CD4-positive, alpha-beta T cell treated with Interleukin-15 for 4 hours (primary cell): ENCODE measurements around the gene SVOPL.

Source experiments
- DNase-seq: peaks from one replicate; pipeline ENCODE4 v3.0.0-alpha.2; 2020; ENCODE audit warnings: low spot score

Gene SVOPL

GRCh38 chr7:138661069-138661635 is 40.0 kb downstream of the SVOPL start:
- no peak for DNase-seq

DNA sequence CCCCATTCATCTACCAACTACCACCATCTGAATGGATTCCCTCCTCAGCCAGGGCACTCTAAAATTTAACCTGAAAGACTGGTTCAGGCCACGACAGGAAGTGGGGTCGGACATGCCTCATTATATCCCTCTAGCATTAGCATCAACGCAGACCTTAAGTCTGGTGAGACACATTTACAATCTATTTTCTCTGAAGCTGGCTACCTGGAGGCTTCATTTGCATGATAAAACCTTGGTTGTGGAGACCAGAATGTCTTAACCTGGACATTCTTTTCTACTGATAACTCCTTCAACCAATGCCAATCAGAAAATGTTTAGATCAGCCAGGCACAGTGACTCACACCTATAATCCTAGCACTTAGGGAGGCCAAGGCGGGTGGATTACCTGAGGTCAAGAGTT is 42.3 kb downstream of the SVOPL start:
- DNase-seq = no peak

DNA sequence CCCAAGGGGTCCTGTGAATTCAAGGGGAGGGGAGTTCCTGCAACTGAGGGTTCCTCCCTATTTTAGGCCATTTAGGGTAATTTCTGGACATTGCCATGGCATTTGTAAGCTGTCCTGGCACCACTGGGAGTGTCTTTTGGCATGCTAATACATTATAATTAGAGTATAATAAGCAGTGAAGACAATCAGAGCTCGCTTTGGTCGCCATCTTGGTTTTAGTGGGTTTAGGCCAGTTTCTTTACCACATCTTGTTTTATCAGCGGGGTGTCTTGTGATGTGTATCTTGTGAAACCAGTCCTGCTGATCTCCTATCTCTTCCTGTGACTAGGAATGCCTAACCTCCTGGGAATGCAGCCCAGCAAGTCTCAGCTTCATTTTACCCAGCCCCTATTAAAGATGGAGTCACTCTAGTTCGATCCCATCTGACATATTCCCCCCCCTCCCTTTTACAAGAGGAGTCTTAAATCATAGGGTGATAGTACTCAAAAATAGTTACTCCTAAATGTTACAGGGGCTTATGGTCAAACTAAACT is 43.2 kb downstream of the SVOPL start:
- DNase-seq = no peak

DNA sequence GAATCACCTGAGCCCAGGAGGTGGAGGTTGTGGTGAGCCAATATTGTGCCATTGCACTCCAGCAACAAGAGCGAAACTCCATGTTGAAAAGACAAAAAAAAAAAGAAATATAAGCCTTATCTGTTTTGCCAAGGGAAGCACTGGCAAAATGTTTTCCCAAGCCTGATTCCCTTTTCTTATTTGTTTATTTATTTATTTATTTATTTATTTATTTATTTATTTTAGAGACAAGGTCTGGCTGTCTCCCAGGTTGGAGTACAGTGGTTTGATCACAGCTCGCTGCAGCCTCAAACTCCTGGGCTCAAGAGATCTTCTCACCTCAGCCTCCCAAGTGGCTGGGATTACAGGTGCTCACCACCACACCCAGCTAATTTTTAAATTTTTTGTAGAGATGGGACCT is 44.2 kb downstream of the SVOPL start:
- DNase-seq = no peak

DNA sequence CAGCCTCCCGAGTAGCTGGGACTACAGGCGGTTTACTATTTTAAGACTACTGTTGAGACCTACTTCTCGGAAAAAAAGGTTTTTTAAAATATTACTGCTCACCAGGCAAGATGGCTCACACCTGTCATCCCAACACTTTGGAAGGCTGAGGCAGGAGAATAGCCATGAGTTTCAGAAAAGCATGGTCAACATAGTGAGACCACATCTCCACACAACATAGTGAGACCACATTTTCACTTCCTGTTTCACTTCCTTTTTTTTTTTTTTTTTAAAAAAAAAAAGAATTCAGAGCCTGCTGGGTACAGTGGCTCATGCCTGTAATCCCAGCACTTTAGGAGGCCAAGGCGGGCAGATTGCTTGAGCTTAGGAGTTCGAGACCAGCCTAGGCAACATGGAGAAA is 46.5 kb downstream of the SVOPL start:
- DNase-seq = no peak

GRCh38 chr7:138649506-138649905 is 51.7 kb downstream of the SVOPL start:
- DNase-seq = no peak

DNA sequence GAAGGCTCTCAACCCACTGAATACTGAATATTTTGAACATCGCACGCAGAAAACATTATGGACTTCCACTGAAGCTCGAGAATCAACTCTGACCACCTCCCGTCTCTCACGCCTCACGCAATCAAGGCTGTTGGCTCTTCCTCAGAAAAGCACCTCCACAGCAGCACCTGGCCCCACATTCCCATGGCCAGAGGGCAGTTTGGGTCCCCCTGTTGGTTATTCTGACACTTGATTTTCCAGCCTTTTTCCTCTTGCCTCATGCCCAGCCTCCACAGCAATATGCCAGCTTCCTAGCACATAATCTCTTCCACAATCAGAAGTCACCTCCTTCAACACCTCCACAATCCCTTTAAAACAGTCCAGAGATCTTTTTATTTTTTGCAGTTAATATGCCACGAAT is 55.9 kb downstream of the SVOPL start:
- no peak for DNase-seq

GRCh38 chr7:138632826-138633602 is 68.1 kb downstream of the SVOPL start:
- no peak for DNase-seq

DNA sequence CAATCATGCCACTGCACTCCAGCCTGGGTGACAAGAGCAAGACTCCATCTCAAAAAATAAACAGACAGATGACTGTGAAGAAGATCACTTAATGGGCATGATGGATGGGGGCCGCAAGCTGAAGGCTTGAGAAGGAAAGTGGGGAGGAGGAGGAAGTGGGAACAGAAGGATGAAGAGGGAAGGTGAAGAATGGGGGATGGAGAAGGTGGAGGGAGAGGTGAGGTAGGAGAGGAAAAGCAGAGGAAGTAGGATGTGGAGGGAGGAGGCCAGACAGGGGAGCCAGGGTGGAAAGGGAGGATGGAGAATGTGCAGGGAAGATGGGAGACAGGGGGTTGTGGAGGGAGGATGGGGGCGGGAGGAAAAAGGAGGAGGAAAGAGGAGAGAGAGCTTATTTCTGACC is 68.8 kb downstream of the SVOPL start:
- no peak for DNase-seq

- no peak for DNase-seq
Observed at GRCh38 chr7:138630059-138630610, 71.0 kb downstream of the SVOPL start.

DNA sequence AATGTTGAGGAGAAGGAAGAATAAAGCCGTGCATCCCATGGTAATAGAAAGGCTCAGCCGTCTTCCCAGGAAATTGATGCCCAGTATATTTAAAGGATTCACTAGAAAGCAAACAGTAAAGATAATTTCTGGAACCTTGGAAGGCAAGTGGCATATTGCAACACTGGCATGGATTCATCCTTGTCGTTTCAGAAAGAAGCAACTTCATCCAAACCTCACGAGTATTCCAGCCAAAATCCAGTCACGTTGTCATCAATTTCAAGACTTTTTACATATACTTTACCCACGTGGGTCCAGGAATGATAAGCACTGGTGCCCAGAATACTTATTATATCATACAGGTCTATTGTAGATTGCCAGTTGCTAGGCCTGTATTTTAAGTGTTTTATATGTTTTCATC is 73.8 kb downstream of the SVOPL start:
- DNase-seq = no peak

GRCh38 chr7:138626846-138627245 is 74.3 kb downstream of the SVOPL start:
- DNase-seq = no peak

- DNase-seq = no peak
Observed at GRCh38 chr7:138625849-138626230, 75.3 kb downstream of the SVOPL start.

DNA sequence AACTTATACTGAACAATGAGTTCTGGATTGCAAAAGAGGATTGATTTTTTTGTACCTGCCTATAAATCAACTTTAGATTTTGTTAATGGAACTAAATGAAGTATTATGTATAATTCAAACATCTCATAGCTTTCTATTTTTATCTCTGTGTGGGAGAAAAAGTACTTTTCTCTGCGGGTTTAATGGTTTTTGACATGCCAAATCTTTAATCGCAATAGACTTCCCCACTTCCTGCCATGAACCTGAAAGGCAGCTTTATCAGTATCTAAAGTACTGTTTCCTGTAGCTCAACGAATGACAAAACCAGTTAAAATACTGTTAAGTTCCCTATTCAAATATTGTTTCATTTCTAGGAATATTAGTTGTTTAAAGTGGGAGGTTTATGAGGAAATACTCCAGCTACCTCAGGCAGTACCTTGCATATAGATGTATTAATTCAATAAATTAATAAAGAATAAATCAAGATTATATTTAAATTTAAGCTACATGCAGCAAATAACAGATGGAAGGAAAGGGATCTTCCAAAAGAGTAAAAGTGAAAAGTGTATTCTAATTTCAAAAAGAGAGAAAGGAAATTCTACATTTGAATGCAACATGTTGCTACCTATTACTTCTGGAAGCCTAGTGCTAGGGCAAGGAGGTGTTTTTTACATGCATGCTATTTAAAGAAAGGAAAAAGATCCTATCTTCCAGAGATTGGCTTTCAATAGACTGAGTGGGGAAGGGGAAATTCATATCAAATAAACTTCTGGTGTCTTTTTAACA is 75.9 kb downstream of the SVOPL start:
- peak; percentile 26 for DNase-seq

- no peak for DNase-seq
Observed at GRCh38 chr7:138622841-138623240, 78.3 kb downstream of the SVOPL start.

- DNase-seq = no peak
Observed at GRCh38 chr7:138618933-138619332, 82.2 kb downstream of the SVOPL start.

- no peak for DNase-seq
Observed at GRCh38 chr7:138618506-138618905, 82.7 kb downstream of the SVOPL start.

- DNase-seq = no peak
Observed at GRCh38 chr7:138616085-138616484, 85.1 kb downstream of the SVOPL start.

- no peak for DNase-seq
Observed at GRCh38 chr7:138613630-138614029, 87.5 kb downstream of the SVOPL start.

GRCh38 chr7:138610671-138611170 is 90.4 kb downstream of the SVOPL start:
- DNase-seq = no peak

GRCh38 chr7:138608275-138608674 is 92.9 kb downstream of the SVOPL start:
- no peak for DNase-seq
